IPS-15b (cell line): ENCODE data around the gene DCAF5.
"Not testable (repeated sequence)": the region's sequence is repeated elsewhere in the genome, so short reads cannot be mapped to it uniquely, and the experiment has no call there.

Experiments used
- H3K27me3 ChIP-seq: one replicate; pipeline ENCODE4 v1.6.1; 2013; ENCODE audit warnings: low read length; ENCODE audit not compliant: control insufficient read depth, insufficient read depth
- H3K36me3 ChIP-seq: one replicate; pipeline ENCODE4 v1.6.1; 2013; ENCODE audit warnings: low read length; ENCODE audit not compliant: control insufficient read depth, insufficient read depth
- H3K4me1 ChIP-seq: one replicate; pipeline ENCODE4 v1.6.1; 2013; ENCODE audit warnings: mild to moderate bottlenecking, low read length; ENCODE audit not compliant: control insufficient read depth, insufficient read depth
- H3K4me3 ChIP-seq: one replicate; pipeline ENCODE4 v1.5.1; 2013; ENCODE audit warnings: low read depth, low read length
- H3K9ac ChIP-seq: one replicate; pipeline ENCODE4 v1.6.1; 2013; ENCODE audit warnings: low read depth, mild to moderate bottlenecking, low read length
- H3K9me3 ChIP-seq: one replicate; pipeline ENCODE4 v1.6.1; 2013; ENCODE audit warnings: mild to moderate bottlenecking, low read length; ENCODE audit not compliant: control insufficient read depth, insufficient read depth

Gene DCAF5

GRCh38 chr14:69079188-69079742, 73.7 kb downstream of the DCAF5 start:
- Histone ChIP-seq H3K9me3 (no peaks in the 10 kb centered on the region), H3K9ac (no peak overlapping the region), H3K4me3 (no peak overlapping the region), H3K36me3 (peaks cover 2% of the 10 kb centered on the region), H3K27me3 (no peaks in the 10 kb centered on the region), H3K4me1 (no peaks in the 10 kb centered on the region)

- H3K4me3 ChIP-seq, result no peak overlapping the region
These were observed 75.1 kb downstream of the DCAF5 start for GRCh38 chr14:69077841-69078240.

GRCh38 chr14:69077185-69077584, 75.7 kb downstream of the DCAF5 start:
- not testable (repeated sequence) for H3K9ac ChIP-seq, H3K36me3 ChIP-seq, H3K27me3 ChIP-seq, H3K4me3 ChIP-seq, H3K9me3 ChIP-seq, H3K4me1 ChIP-seq

More at GRCh38 chr14:69077841-69078240, 75.1 kb downstream of the DCAF5 start:
- no peaks in the 10 kb centered on the region for H3K36me3 ChIP-seq
- H3K9me3 ChIP-seq, result no peaks in the 10 kb centered on the region
- no peaks in the 10 kb centered on the region for H3K27me3 ChIP-seq
- H3K9ac ChIP-seq, result no peak overlapping the region
- no peaks in the 10 kb centered on the region for H3K4me1 ChIP-seq

GRCh38 chr14:69076341-69076740, 76.6 kb downstream of the DCAF5 start:
- no peaks in the 10 kb centered on the region for H3K27me3 ChIP-seq
- H3K4me1 ChIP-seq, result no peaks in the 10 kb centered on the region
- no peaks in the 10 kb centered on the region for H3K36me3 ChIP-seq
- no peak overlapping the region for H3K4me3 ChIP-seq
- H3K9me3 ChIP-seq, result no peaks in the 10 kb centered on the region
- H3K9ac ChIP-seq, result no peak overlapping the region

GRCh38 chr14:69073915-69074314, 79.0 kb downstream of the DCAF5 start:
- Histone ChIP-seq H3K4me3 (no peak overlapping the region), H3K9ac (no peak overlapping the region), H3K9me3 (no peaks in the 10 kb centered on the region), H3K36me3 (no peaks in the 10 kb centered on the region), H3K27me3 (no peaks in the 10 kb centered on the region), H3K4me1 (no peaks in the 10 kb centered on the region)

- Histone ChIP-seq H3K36me3 (no peaks in the 10 kb centered on the region), H3K9me3 (no peaks in the 10 kb centered on the region), H3K4me1 (no peaks in the 10 kb centered on the region), H3K27me3 (no peaks in the 10 kb centered on the region), H3K4me3 (no peak overlapping the region), H3K9ac (no peak overlapping the region)
These were observed 79.5 kb downstream of the DCAF5 start for GRCh38 chr14:69073429-69073828.

- H3K4me1 ChIP-seq, result no peaks in the 10 kb centered on the region
- no peaks in the 10 kb centered on the region for H3K27me3 ChIP-seq
- no peaks in the 10 kb centered on the region for H3K36me3 ChIP-seq
- H3K9ac ChIP-seq, result no peak overlapping the region
- no peak overlapping the region for H3K4me3 ChIP-seq
- no peaks in the 10 kb centered on the region for H3K9me3 ChIP-seq
These were observed 80.3 kb downstream of the DCAF5 start for GRCh38 chr14:69072584-69072983.

GRCh38 chr14:69068744-69069421, 84.0 kb downstream of the DCAF5 start:
- Histone ChIP-seq H3K4me3 (no peak overlapping the region), H3K9ac (no peak overlapping the region), H3K9me3 (no peaks in the 10 kb centered on the region), H3K27me3 (no peaks in the 10 kb centered on the region), H3K4me1 (no peaks in the 10 kb centered on the region), H3K36me3 (no peaks in the 10 kb centered on the region)

GRCh38 chr14:69066396-69067171, 86.3 kb downstream of the DCAF5 start:
- Histone ChIP-seq H3K4me1 (no peaks in the 10 kb centered on the region), H3K9ac (no peak overlapping the region), H3K36me3 (peaks cover 1% of the 10 kb centered on the region), H3K27me3 (no peaks in the 10 kb centered on the region), H3K4me3 (no peak overlapping the region), H3K9me3 (no peaks in the 10 kb centered on the region)

- H3K4me3 ChIP-seq, H3K27me3 ChIP-seq, H3K9ac ChIP-seq, H3K36me3 ChIP-seq, H3K9me3 ChIP-seq, H3K4me1 ChIP-seq: not testable (repeated sequence)
These were observed 87.0 kb downstream of the DCAF5 start for GRCh38 chr14:69065934-69066333.

- no peaks in the 10 kb centered on the region for H3K9me3 ChIP-seq
- no peaks in the 10 kb centered on the region for H3K27me3 ChIP-seq
- H3K9ac ChIP-seq, result no peak overlapping the region
- no peak overlapping the region for H3K4me3 ChIP-seq
- no peaks in the 10 kb centered on the region for H3K4me1 ChIP-seq
- H3K36me3 ChIP-seq, result peaks cover 7% of the 10 kb centered on the region
These were observed 88.3 kb downstream of the DCAF5 start for GRCh38 chr14:69064596-69064995.
